Epithelial cell of proximal tubule (primary cell): ENCODE data around the gene CPLX3. TPM values are rescaled to one million over a fixed set of nuclear protein-coding genes. Genes with fewer than 3 reads are reported as not detected.
A peak's percentile ranks its signal among the peaks of the same experiment; 100 is the strongest.

Source experiments
- DNase-seq: peaks from one replicate; pipeline ENCODE4 v3.0.0-alpha.2; 2011; ENCODE audit warnings: low read depth
- H3K4me3 ChIP-seq: 2 replicates; pipeline ENCODE4 v1.5.1; 2011; ENCODE audit warnings: low read depth, mild to moderate bottlenecking, low read length
- total RNA-seq: library from RNA; depleted of rRNA; stranded (reverse); fragments of >200 nt; gene quantifications from 2 replicates; pipeline ENCODE4 v1.2.3, GENCODE V29; 2015
- TF ChIP-seq, protein P1 (sequence below): conservative IDR thresholded peaks from 2 replicates; pipeline ENCODE4 v1.5.1; 2012; ENCODE audit warnings: low read depth, mild to moderate bottlenecking, low read length

CPLX3 gene
- total RNA-seq, 1 donor from 2014 or later: not detected

DNA sequence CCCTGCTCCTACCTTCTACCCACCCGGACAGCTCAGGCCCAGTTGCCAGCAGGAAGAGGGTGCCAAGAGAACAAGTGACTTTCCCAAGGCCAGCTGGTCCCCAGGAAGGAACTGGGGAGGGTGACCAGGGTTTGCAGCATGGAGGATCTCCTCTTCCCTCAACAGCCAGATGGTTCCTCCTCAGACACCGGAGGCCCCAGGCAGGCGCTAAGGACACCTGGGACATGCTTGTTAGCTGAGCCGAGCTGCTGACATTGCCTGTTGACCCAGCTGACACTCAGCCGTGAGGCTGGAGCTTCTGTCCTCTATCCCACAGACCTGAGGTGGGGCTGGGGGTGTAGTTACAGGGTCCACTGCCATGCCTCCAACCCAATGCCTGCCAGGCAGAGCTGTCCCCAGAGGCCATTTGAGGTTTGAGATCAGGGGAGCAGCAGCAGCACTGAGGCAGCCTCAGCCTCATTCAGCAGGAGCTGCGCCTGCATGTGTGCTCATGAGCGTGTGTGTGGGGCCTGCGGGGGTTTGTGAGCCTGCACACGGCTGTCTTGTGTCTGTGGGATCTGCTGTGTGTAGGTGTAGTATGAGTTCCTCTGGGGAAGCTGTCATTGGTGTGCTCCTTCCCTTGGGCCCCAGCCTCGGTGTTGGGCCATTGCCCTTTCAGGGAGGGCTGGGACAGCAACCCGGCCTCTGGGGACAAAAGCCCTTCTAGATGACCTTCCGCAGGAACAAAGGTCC lies 7.1 kb downstream of the CPLX3 start:
- no peak overlapping the region for H3K4me3 ChIP-seq
- DNase-seq: no peak
- TF ChIP-seq, protein P1, sequence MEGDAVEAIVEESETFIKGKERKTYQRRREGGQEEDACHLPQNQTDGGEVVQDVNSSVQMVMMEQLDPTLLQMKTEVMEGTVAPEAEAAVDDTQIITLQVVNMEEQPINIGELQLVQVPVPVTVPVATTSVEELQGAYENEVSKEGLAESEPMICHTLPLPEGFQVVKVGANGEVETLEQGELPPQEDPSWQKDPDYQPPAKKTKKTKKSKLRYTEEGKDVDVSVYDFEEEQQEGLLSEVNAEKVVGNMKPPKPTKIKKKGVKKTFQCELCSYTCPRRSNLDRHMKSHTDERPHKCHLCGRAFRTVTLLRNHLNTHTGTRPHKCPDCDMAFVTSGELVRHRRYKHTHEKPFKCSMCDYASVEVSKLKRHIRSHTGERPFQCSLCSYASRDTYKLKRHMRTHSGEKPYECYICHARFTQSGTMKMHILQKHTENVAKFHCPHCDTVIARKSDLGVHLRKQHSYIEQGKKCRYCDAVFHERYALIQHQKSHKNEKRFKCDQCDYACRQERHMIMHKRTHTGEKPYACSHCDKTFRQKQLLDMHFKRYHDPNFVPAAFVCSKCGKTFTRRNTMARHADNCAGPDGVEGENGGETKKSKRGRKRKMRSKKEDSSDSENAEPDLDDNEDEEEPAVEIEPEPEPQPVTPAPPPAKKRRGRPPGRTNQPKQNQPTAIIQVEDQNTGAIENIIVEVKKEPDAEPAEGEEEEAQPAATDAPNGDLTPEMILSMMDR: no peak

DNA sequence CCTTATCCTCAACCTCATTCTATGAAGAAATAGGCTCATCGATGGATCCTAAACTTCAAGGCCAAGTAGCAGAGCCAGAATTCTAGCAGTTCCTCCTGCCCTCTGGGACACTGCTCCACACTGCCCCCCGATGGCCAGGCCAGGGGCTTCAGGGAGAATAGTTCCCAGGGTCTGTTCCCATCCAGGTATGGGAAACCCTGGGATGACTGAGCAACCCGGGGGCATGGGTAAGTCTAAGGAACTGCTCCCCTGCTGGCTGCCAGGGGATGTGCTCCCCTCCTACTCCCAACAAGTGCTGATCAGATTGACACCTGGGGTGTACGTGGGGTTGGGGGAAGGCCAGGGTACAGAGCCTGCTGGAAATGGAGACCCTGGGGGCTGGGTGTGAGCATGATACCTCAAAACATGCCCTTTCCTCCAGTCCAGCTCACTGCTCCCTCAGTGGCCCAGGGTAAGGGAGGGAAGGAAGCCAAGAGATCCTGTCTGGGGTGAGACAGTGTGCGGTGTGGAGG lies 8.9 kb downstream of the CPLX3 start:
- no peak for DNase-seq
- no peak overlapping the region for H3K4me3 ChIP-seq
- TF ChIP-seq, protein P1: peak; percentile 94

DNA sequence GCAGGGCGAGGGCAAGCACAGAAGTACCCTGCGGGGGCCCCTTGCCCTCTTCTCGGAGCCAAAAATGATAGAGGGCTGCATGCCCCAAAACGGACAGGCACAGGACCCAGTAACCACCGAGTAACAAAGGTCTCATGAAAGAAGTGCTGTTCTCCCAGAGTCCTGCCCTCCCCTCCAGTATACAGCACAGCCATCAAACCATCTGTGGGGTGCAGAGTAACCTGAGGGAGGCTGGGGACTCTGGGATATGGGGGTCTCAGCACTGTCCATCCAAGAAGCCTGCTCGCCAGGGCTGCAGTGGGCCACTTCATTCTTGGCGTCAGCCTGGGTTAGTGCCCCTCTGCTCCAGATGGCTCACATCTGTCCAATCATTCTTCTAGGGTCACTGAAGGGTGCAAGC lies 10.4 kb downstream of the CPLX3 start:
- TF ChIP-seq, protein P1: no peak
- H3K4me3 ChIP-seq: no peak overlapping the region
- no peak for DNase-seq

DNA sequence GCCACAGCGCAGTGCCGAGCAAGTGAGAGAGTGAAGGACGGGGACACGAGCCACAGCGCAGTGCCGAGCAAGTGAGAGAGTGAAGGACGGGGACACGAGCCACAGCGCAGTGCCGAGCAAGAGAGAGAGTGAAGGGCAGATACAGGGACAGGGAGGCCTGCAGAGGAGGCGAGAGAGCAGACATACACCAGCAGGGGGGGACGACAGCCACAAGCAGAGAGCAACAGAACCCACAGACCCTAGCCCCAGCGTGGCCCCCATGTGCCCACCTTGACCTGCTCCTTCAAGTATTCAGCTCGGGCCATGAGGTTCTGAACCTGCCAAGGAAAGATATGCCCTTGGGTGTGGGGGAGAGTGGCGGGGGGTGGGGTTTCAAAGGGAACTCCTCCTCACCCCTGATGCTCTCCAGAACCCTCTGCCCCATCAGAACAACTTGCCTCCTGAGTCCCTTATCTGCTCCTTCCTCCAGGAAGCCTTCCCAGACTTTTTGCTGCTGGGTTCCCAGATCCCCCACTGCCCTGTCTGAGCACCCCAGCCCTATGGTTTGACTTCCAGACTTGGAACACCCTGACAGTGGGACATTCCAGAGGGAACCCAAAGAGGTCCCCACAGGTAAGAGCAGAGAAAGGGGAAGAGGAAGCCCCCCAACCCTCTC lies 11.2 kb downstream of the CPLX3 start:
- TF ChIP-seq, protein P1: peak; percentile 38

DNA sequence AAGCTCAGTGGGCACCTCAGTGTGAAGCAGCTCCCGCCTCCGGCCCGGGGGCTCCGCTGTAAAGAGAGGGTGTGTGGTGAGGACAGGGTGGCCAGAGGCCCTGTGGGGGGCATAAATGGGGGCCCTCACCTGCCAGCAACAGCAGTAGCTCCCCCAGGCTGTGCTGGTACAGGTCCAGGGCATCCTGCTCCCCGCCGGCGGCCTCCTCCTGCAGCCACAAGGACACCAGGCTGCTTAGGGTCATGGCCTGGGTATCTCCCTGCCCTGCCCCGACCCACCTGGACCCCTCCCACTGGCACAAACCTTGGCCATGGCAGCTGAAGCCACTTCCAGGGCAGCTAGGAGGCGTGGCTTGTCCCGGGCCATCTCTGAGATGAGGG lies 11.7 kb downstream of the CPLX3 start:
- DNase-seq: no peak
- no peak overlapping the region for H3K4me3 ChIP-seq
- TF ChIP-seq, protein P1: no peak

More for the DNA sequence above, 11.2 kb downstream of the CPLX3 start:
- H3K4me3 ChIP-seq: no peak overlapping the region
- DNase-seq: no peak

DNA sequence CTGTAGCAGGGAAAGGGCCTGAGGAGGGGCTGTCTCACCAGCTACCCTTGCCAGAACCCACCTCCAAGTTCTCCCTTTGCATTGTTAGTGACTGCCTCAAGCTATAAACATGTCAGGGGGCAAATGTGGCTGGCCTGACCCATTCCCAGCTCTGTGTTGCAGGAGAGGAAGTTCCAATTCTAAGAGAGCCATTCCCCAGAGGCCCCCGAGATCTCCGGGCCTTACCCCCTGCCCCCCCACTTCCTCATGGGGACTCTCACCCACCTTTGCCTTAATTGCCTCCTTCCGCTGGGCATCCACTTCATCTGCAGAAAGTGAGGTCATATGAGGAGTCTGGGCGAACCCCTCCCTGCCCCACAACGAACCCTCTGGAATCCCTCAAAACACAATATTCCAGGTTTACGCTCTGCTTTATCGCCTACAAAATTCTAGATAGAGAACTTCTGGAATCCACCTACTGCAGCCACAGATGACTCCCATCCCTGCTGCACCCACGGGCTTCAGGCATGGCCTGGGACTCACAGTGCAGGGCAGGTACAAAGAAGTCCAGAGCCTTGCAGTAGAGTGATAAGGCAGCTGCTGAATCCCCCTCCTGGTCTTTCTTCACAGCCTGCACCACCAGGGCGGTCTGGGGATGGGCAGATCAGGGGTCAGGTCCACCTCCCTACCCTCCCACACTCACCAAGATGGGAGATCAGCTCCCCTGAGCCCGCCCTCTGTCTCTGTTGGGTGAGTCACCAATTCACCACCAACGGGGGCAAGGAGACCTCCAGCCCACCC lies 12.5 kb downstream of the CPLX3 start:
- H3K4me3 ChIP-seq: no peak overlapping the region
- no peak for DNase-seq
- TF ChIP-seq, protein P1: no peak
